ENCODE data around the gene FRS2.
A peak's percentile ranks its signal among the peaks of the same experiment; 100 is the strongest.

FRS2 gene, protein sequence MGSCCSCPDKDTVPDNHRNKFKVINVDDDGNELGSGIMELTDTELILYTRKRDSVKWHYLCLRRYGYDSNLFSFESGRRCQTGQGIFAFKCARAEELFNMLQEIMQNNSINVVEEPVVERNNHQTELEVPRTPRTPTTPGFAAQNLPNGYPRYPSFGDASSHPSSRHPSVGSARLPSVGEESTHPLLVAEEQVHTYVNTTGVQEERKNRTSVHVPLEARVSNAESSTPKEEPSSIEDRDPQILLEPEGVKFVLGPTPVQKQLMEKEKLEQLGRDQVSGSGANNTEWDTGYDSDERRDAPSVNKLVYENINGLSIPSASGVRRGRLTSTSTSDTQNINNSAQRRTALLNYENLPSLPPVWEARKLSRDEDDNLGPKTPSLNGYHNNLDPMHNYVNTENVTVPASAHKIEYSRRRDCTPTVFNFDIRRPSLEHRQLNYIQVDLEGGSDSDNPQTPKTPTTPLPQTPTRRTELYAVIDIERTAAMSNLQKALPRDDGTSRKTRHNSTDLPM

DNA sequence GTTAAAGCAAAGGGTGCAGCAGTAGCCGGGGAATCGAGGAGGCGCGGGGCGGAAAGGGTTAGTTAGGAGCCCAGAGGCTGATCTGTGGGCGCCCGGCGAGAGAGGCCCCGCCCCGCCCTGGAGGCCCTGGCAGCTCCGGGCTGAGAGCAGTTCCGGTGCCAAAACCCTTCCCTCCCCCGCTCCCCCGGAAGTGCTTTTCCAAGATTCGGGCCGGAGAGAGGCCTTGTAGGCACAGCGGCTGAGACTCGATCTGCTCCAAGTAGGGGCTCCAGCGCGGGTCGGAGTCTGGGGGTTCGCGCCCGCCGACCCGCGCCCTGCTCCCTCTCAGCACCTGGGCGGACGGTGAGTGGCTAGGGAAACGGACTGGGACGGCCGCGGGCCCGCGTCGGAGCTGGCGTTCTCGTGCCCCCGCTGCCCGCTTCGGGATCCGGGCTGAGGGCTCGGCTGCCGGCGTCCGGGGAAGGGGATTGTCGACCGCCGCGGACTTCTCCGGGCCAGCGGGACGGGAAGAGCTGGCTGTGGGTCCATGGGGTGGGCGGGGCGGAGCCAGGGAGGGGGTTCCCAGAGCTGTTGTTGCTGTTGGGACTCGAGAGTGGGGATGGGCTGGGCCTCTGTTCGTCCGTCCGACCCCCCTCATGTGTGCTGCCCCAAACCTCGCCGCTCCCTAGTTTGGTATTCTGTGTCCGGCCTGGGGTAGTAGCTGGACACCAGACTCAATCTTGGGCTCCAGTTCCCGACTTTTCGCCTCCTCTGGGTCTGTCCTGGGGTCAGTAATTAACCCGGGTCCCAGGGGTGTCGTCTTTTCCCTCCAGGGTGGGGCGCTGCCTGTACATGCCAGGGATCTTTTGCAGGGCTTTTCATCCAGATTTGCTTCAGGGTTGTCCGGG lies at the start of gene FRS2:
Gene FRS2, plus strand, starts transcription at position 200 of the 887 bp plus-strand sequence. CDS start 98,643 bp downstream, outside the sequence.
- TF ChIP-seq, protein P1, sequence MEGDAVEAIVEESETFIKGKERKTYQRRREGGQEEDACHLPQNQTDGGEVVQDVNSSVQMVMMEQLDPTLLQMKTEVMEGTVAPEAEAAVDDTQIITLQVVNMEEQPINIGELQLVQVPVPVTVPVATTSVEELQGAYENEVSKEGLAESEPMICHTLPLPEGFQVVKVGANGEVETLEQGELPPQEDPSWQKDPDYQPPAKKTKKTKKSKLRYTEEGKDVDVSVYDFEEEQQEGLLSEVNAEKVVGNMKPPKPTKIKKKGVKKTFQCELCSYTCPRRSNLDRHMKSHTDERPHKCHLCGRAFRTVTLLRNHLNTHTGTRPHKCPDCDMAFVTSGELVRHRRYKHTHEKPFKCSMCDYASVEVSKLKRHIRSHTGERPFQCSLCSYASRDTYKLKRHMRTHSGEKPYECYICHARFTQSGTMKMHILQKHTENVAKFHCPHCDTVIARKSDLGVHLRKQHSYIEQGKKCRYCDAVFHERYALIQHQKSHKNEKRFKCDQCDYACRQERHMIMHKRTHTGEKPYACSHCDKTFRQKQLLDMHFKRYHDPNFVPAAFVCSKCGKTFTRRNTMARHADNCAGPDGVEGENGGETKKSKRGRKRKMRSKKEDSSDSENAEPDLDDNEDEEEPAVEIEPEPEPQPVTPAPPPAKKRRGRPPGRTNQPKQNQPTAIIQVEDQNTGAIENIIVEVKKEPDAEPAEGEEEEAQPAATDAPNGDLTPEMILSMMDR (IDR thresholded peaks at IDR 0.05): peak; percentile 41; the same call in 1 of the 2 replicates

DNA sequence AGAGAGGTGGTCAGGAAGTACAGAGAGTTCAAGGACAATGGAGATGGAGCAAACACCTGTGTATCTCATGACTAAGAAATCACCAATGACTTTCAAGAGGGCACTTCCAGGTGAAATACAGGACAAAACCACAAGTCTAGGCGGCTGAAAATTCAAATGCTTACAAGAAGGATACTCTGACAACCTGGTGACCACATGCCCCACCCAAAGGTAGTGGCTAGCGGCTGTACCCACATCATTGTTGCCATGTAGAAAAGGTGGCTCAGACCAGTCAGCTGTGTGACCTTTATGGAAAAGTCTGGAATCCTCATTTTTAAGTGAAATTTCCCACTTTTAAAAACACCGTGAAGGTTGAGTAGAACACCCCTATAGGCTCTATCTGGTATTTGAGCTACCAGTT lies 48.6 kb upstream of the FRS2 start:
- TF ChIP-seq, protein P1 (IDR thresholded peaks at IDR 0.05): no peak

DNA sequence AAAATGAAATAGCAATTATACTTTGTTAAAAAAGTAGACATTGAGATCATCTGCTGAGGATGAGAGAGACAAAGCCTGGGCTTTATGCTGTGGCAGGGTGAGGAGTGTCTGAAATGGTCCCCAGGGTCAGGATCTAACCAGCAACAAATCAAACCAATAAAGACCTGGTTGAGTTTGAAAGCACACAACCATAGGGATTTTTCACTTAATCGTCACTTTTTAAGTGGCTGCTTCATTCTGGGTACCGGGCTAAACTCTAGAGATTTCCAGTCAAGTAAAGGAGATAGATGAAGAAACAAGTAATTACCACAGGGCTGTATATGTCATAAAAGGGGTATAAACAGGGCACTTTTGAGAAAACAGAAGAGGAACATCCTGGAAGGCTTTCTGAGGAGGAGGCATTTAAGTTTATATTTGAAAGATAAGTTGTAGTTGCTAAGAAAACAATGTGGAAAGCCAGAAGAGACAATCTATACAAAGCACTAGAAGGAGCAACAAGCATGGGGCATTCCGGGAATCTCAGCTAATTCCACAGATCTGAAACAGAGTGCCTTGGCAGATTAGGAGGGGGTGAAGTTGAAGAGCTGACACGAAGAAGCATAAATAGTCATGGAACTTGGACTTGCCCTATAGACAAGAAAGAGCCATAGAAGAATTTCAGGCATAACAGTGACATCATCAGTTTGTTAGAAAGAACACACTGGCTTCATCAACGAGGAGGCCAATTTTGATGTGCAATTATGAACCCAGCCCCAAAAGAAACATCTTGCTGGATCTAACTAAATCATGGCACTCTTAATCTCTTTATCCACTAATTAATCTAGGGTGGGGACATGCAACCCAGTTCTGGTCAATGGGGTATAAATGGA lies 46.9 kb upstream of the FRS2 start:
- TF ChIP-seq, protein P1 (IDR thresholded peaks at IDR 0.05): no peak

DNA sequence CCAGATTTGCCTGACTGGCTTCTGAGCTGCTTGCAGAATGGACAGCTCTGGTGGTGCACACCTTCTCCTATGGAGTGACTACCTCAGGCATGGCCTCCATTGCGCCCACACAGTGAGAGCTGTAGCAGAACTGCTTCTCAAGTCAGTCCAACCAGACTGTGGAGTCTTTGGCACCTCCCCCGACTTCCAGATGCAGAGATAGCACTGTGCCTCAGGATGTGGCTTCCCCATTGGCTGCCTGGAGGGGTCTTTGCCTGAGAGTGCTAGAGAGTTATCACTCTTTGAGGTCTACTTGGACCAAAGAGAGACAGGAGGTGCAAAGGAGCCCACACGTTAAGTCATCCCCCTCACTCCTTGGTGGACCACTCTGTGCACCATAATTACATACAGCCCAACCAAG lies 44.8 kb upstream of the FRS2 start:
- TF ChIP-seq, protein P1 (IDR thresholded peaks at IDR 0.05): no peak

DNA sequence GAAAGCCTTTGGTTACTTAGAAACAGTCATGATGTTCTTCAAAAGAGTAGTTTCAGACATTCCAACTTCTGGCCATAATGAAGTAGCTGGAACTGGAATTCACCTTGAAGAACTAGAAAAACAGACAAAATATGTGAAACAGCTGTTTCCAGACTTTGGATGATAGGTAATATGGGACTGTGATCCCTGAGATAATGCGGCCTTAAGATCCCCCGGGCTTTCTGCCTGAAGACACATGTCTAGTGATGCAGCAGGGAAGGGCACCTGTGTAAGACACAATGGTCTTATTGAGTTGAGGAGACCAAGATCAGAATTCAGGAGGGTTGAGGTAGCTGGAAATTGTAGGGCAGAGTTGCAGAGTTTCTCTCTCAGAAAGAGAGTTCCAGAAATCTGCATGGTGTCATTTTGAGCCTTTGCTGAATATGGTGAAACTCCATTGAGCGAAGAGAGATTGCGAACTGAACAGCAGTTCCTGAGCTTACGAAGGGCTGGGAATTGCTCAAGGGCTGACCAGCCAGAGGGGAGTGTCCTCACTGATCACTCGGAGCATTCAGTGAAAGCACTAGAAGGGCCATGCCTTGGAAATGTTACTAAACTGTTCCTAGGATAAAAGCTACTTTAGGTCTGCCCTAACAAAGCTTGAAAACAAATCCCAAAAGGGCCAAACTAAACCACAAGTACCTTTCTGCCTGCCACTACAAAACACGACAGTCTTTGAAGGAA lies 41.7 kb upstream of the FRS2 start:
- TF ChIP-seq, protein P1 (IDR thresholded peaks at IDR 0.05): no peak

DNA sequence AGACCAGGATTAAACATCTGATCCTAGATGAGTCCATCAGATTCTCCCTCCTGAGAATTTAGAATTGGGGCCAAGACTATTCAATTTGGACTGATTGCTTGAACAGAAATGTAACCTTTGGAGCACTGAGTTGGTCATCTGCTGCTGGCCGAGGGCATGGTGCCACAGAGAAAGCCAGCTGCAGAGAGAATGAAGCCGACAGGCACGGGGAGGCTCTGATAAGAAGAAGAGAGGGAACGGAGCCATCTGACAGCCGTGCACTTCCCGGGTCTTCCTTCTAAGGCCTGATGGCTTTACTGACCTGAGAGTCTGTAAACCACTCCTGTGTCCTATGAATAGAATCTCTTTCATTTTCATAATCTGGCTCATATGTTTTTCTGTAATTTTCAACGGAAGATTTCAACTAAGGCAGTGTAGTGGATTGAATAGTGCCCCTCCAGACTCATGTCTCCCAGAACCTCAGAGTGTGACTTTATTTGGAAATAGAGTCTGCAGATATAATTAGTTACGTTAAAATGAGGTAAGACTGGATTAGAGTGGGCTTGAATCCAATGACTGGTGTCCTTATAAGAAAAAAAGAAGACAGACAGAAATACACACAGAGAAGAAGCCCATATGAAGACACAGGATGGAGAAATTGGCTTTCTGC lies 39.1 kb upstream of the FRS2 start:
- TF ChIP-seq, protein P1 (IDR thresholded peaks at IDR 0.05): no peak
